ENCODE measurements around the gene ALDH1L1.

The ALDH1L1 gene

GRCh38 chr3:126124896-126125295, 55.5 kb downstream of the ALDH1L1 start (continued):
- TF ChIP-seq KLF17 (tag by site-specific recombination; IDR thresholded peaks at IDR 0.05), result no peak

GRCh38 chr3:126124148-126124868, 56.1 kb downstream of the ALDH1L1 start:
- ChIA-PET POLR2A (no interaction called here), CTCF (interaction anchor here (0.8 kb wide), 1 partner anchor 10 kb away, joined by 3 read pairs; no protein-coding TSS in a partner anchor)
- TF ChIP-seq HOXA7 (CRISPR knock-in tag; IDR thresholded peaks at IDR 0.05; ENCODE audit: borderline replicate concordance) (no peak), ZNF341 (tag by site-specific recombination; IDR thresholded peaks at IDR 0.05; ENCODE audit: low read depth) (0 out of 2 replicates have a peak, but pooled peaks have one; percentile 14)
- Histone ChIP-seq H3K4me3 (ENCODE audit: low read depth, low read length) (no peak overlapping the region), H3K9me3 (ENCODE audit: control insufficient read depth, insufficient read depth, low read depth, low read length) (no peaks in the 10 kb centered on the region), H3K4me1 (ENCODE audit: control insufficient read depth, insufficient read depth, low read length) (no peaks in the 10 kb centered on the region), H3K36me3 (ENCODE audit: control insufficient read depth in 2 of 2, insufficient read depth in 1 of 2, low read length in 2 of 2) (no peaks in the 10 kb centered on the region), H3K27ac (ENCODE audit: extremely low read depth, low read depth, low read length) (no peak overlapping the region)

GRCh38 chr3:126121632-126122031, 58.8 kb downstream of the ALDH1L1 start:
- ChIA-PET CTCF (interaction anchor here (1.3 kb wide), 1 partner anchor 12 kb away, joined by 3 read pairs; no protein-coding TSS in a partner anchor), POLR2A (no interaction called here)
- Histone ChIP-seq H3K4me3 (ENCODE audit: low read depth, low read length) (no peak overlapping the region), H3K27ac (ENCODE audit: extremely low read depth, low read depth, low read length) (no peak overlapping the region), H3K4me1 (ENCODE audit: control insufficient read depth, insufficient read depth, low read length) (no peaks in the 10 kb centered on the region), H3K9me3 (ENCODE audit: control insufficient read depth, insufficient read depth, low read depth, low read length) (no peaks in the 10 kb centered on the region), H3K36me3 (ENCODE audit: control insufficient read depth in 2 of 2, insufficient read depth in 1 of 2, low read length in 2 of 2) (no peaks in the 10 kb centered on the region)
- TF ChIP-seq ZNF549 (tag by site-specific recombination; IDR thresholded peaks at IDR 0.05) (no peak), ZSCAN5A (tag by site-specific recombination; IDR thresholded peaks at IDR 0.05) (no peak), ZNF169 (tag by site-specific recombination; IDR thresholded peaks at IDR 0.05) (no peak), ZNF174 (tag by site-specific recombination; IDR thresholded peaks at IDR 0.05) (no peak), ZSCAN4 (tag by site-specific recombination; IDR thresholded peaks at IDR 0.05) (no peak), ZNF692 (tag by site-specific recombination; IDR thresholded peaks at IDR 0.05) (no peak), ZNF571 (tag by site-specific recombination; IDR thresholded peaks at IDR 0.05) (no peak), ZNF76 (tag by site-specific recombination; IDR thresholded peaks at IDR 0.05; ENCODE audit: borderline replicate concordance, low read depth) (no peak), KLF1 (tag by site-specific recombination; IDR thresholded peaks at IDR 0.05) (no peak), ZNF449 (tag by site-specific recombination; IDR thresholded peaks at IDR 0.05) (no peak), ZBTB48 (tag by site-specific recombination; IDR thresholded peaks at IDR 0.05) (no peak)
